IPS DF 4.7 (cell line): ENCODE results near the gene PGLYRP2.

ENCODE experiments used
- DNase-seq: peaks from one replicate; pipeline ENCODE4 v3.0.0-alpha.2; 2013; ENCODE audit warnings: low spot score; ENCODE audit errors: extremely low read depth

The PGLYRP2 gene

DNA sequence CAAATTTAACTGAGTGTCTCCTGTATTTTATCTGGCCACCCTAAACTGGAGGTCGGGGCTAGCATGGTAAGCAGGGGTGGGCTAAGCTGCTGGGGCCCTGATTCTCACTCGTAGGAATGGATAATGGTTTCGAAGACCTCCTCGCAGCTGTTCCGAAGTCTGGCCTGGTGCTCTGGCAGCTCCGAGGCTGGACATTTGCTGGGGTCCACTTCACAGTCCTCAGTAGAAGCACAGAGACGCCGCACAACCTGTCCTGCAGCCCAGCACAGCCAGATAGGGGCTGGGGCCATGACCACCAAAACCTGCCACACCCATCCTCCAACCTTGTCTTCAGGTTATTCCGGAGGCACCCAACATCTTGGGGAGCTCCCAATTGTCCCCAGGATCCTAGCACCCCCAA, 23.3 kb downstream of the PGLYRP2 start:
- no peak for DNase-seq

DNA sequence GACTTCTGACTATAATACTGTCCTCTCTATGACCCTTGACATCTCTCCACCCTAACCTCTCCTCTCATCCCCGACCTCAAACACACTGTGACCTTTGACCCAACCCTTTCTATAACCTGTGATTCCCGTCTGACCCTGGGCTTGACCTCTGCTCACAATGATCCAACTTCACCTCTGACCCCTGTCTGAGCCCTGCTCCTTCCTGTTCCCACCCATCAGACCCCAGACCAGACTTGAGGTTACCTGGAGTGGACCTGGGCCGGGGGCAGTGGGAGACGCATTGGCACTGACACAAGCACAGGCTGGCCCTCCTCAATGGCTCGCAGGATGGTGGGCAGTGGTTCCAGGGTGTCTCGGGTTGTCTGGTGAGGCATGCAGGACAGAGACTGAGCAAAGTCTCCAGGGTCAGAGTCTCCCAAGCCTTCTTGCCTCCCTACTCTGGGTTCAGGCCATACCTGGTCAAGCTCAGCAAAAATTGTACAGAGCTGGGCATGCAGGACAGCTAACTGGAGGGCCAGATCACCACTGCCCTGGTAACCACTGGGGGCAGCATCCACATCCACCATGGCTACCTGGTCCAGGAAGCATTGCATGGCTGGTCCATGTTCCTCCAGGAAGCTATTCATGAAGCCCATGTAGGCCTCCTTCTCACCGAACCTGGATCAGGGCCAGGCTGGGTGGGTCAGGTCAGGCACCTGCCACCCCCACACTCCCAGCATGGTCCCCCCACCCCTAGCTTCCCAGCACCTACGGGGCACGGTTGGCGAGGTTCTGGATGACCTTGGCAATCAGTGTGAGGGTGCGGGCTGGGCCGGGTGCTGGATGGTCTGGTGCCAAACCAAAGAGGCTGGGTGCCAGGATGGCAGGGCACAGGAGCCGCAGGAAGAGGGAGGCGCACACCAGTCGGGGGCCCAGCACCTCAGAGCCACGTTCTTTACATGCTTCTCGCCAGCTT, 25.1 kb downstream of the PGLYRP2 start:
- no peak for DNase-seq

DNA sequence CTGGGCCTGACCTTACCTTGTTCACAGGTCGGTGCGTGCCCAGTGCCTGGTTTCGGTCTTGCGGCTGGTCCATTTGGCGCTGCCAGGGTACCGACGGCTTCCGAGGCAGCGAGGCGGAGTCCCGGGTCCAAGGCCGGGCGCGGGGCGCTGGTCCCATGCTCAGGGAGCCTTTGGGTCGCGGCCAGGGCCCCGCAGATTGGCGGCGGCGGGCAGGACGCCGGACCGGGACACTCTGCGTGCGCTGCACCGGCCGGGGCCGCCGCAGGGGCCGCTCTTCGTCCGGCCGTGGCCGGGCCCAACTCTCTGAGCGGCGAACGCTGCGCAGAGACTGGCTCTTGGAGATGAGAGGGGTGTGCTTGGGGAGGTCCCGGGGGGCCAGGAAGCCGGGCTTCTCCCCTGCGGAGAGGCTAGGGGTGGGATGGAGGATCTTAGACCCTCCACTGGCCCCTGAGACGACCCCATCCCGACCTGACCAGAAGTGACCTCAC, 26.2 kb downstream of the PGLYRP2 start:
- no peak for DNase-seq

DNA sequence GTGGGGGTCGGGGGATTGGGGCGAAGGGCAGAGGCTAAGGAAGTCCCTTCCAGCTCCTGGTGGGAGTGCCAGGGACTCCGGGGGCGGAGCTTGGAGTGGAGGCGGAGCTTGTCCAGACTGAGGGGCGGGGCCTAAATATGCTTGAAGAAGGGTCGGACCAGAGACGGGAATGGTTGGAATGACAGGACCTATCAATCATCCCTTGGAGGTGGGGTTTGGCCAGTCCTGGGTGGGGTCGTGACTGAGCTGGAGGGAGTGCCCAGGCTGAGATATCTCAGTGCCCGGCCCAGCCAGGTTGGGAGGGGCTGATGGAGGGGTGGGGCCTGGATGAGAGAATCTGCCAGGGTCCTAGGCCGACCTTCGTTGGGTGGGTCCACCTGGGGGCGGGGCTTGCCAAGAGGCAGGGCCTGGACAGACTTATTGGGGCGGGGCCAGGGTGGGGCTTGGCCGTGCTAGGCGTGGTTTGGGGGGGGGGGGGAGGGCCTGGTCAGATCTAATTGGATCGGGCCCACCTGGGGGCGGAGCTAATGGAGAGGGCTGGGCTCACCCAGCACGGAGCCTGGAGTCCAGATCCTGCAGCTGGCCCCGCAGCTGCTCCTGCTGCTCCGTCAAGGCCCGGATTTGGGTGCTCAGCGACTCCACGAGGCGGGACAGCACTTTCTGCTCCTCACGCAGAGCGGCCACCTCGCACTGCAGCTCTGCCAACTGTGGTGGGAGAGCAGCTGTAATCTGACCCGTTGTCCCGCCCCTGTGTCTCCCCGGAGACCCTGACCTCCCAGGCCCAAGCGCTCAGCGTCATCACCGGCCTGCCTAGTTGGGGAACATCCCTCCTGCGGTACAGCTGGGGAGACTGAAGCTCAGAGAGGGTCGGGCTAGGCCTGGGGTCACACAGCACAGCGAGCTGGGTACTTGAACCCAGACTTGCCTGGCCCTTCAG, 26.9 kb downstream of the PGLYRP2 start:
- no peak for DNase-seq

DNA sequence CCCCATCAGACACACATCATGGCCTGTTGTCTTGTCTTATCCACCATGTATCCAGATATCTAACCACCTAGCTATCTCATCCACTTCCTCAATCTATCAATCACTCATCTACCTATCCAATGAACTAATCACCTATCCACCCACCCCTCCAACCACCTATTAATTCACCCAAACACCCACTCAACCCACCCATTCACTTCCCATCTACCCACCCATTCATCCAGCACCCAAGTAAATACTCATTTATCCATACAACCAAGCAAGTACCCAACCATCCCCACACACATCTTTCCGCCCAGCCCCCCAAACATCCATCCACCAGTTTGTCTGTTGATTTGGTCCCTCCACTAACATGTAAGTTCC, 28.8 kb downstream of the PGLYRP2 start:
- no peak for DNase-seq

DNA sequence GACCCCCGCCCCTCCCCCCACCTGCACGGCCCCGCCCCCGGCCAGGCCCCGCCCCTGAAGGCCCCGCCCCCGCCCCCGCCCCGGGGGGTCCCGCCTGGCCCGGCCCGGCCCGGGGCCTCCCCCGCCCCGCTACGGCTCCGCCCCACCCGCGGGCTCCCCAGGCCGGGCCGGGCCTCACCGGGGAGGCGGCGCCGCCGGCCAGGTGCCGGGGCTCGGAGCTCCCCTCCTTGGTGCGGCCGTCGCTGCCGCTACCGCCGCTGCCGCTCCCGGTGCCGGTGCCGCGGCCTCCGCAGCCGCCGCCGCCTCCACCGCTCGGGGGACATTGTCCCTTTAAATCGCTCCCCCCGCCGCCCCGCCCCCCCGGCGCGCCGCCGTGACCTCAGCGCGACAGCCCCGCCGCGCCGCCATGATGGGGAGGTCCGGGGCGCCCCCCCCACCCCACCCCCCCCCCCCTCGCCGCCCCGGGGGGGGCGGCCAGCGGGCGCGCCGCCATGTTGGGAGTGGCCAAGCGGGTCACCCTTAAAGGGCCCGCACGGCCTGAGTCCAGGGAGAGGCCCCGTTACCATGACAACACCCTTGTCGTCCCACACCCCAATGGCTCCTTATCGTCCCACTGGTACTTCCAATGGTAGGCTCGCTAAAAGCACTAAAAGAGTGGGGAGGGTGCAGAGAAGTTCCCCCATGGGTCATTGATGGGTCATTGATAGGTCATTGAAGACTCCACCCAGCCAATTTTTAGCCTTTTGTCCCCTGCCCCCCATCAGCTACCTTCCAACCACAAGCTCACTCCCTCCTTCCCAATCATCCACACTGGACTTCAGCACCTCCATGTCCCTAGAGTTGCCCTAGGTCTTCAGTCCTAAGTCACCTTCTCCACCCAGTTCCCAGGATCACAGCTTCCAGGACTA, 29.4 kb downstream of the PGLYRP2 start, which contains the start of gene WIZ:
Gene WIZ (minus strand): TSS at position 337 of the 908 bp plus-strand sequence. CDS start 1,649 bp downstream, outside the sequence.
- DNase-seq: no peak

DNA sequence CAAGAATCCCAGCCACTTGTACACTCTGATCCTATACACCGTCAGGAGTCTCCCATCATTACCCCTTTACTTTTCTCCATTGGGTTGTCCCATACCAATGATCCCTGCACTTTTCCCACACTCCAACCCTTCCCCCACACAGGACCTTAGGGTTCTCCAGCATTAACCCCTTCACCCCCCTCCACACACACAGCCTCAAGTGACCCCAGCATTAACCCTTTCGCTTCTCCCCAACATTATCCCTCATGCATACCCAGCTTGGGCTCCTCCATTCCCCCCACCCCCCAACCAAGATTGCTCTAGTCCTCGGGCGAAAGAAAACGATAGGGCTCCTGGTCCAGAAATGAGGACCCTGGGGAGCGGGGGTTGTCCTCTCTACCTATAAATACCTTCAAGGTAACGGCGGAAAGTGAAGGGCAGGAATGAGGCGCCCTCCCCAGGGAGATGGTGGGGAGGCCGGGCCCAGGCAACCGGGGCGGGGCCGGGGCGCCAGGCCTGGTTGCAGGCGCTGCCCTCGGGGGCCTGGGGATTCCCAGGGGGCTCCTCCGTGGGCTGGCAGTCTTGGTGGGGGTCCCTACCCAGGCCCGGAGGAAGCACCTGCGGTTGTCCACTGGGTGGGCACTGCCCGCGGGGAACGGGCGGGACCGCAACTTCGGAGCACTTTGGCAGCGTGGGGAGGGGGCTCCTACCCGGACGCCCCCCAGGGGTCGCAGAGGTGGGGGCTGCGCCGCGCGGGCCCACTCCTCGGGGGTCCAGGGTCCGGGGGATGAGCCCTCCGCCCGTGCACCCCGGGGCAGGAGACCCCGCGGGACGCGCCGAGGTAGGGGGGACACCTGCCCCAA, 30.3 kb downstream of the PGLYRP2 start:
- no peak for DNase-seq

DNA sequence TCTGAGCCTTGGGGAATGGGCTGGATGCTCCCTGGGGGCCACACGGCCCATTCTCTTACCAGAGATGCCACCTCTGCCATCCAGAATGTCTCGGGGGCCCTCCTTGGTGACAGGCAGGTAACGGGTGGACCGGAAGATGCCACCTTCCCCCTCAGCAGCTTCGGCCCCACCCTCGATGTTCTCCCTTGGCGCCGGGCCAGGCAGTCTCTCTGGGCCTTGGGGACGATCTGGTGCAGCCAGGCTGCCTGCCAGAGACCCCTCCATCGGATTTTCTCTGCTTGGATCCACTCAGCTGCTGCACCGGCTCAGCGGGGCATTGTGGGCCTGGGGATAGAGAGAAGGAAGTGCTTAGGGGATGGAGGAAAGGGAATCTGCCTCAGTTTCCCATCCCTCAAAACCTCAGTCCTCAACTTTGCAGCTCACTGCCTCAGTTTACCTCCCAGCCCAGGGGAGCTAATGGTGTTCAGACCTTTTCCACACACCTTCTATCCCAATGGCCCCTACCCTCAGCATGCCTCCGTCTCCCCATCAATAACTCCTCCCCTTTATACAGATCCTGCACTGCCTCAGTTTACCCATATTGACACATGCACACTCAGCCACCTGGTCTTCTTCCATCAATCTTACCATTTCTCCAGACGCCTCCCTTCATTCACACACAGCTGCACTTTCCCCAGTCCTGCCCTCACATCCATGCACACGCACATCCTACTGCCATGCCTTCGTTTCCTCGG, 31.1 kb downstream of the PGLYRP2 start:
- DNase-seq: no peak

DNA sequence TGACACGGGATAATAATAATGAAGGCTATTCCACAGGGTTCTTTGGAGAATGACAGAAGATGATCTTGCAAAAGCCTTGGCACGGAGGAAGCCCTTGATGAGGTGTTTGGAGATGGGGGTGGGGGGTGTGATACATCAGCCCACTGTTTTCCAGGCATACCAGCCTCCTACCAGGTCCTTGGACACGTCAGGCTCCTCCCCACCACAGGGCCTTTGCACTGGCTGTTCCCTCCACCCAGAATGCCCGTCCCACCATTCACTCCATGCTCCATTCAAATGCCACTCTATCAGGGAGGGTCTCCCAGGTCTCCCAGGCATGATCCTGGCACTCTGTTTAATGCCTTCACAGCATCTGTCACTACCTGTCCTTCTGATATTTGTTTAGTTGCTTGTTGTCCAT, 32.2 kb downstream of the PGLYRP2 start:
- no peak for DNase-seq

DNA sequence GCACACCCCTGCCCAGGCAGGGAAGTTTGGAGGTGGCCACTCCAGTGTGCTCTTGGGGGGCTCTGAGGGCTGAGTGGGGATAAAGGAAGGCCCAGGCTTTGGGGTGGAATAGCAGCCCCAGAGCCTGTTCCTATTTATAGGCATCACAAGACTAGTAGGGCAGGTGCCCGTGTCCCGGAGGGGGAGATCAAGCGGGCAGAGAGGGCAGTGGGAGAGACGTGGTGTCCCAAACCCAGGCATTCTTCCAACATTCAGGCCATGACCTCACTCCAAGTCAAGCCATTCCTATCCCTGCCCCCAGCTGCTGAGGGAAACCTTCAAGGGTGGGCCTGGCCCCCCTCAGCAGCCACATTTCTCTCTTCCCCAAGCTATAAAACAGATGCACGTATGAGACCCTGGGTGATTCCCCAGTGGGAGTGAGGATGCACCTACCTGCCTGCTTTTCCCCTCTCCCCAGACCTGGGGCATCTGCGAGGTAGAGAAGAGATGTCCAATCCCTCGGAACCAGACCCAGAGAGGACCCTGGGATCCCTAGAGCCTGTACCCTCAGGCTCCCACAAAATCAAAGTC, 33.4 kb downstream of the PGLYRP2 start:
- no peak for DNase-seq

DNA sequence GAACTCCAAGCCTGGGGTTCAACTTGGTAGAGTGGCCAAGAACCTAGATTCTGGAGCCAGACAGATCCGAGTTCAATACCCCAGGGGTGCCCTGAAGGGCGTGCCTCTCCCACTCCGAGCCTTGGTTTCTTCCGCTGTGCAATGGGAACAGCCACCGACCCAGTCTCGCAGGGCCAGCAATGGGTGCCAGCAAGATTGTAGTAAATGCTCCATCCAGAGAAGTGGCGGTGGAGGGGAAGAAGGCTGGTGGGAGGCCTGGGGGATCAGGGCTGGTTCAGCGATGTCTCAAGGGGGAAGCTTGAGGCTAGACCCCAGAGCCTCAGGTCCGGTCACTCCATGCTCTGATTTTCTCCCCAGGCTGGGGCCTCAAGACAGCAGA, 34.1 kb downstream of the PGLYRP2 start:
- no peak for DNase-seq

DNA sequence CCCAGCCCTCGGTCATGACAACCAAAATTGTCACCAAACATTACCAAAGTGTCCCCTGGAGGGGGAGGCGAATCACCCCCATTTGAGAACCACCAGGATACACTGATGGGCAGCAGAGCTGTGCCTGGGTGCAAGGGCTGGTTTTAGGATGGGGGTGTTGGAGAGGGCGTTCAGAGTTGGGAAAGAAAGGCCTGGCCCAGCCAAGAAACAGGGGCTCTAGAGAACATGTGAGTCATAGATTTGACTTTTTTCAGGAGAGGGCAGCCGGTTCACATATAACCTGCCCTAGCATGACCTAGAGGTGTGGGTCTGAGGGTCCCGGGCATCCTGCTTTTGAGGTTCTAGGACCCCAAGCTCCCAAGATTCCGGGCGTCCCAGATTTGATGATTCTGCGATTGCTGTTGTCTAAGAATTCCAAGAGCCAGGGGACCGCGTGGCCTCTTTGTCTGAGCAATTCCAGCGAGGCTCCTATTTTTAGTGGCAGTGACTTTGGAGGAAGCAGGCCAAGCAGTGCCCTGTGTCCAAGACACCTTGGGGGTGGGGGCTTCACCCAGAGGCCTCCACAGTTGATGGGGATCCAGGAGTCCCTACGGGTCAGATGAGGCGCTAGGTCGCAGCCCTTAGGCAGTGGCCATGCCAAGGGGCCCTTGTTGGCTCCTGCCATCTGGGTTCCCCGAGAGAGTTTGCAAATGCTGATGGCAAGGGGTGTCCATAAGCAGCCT, 34.6 kb downstream of the PGLYRP2 start:
- no peak for DNase-seq

DNA sequence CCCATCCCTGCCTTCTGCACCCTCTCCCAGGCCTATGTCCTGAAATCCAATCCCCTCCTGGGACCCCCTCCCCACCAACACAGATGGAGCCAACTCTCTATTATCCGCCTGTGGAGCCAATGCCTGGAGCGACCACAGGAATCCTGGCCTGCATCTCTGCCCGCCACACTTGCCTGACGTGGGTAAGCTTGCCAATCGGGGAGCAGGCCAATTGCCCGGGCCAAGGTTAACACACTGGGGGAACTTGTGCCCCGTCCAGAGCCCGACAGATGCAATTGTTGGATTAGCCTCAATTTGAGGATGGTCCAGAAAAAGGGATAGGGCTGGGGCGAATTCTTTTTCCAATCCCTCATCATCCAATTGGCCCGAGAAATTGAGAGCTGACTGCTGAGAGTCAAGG, 35.5 kb downstream of the PGLYRP2 start:
- no peak for DNase-seq

DNA sequence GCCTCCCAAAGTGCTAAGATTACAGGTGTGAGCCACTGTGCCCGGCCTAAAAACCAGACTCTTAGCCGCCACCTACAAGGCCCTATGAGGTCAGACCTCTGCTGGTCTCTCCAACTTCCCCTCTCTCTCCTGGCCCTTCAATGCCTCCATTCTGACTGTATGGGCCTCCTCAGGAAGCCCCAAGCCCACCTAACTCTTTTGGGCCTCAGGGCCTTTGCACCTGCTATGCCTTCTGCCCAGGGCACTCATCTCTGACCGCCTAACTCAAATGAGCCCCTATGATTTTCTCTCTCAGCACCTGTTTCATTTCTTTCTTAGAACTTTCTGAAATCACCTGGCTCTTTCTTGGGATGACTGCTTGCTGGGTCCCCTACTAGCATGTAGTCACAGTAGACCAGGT, 36.0 kb downstream of the PGLYRP2 start:
- DNase-seq: no peak

DNA sequence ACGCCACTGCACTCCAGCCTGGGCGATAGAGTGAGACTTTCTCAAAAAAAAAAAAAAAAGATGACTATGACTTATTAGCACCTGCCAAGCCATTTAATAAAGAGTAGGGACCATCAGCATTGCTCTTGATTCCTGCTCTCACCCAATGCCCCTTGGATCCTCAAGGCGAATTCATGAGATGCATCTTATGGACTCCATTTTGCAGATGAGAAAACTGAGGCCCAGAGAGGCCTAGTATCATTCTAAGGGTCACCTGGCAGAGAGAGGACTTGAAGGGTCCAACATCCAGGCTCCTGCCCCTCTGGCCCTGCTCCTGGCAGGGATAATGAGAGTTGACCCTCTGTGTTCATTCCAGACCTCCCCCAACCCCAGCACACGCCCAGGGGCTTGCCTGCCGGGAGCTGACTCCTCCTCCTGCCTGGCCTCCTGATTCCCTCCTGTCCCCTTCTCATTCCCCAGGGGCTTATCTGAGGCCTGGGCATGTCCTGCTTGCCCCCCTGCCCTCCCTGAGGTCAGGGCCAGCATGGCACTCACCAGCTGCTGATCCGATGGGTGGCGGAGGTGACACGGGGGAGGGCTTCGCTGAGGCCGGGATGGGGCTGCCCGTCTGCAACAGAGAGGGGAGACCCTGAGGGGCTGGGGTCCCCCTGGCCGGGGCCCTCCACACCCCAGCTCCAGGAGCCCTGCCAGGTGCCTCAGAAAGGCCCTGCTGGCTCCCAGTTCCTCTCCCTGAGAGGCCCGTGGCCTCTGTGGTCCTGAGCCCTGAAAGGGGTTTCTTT, 37.0 kb downstream of the PGLYRP2 start:
- no peak for DNase-seq

DNA sequence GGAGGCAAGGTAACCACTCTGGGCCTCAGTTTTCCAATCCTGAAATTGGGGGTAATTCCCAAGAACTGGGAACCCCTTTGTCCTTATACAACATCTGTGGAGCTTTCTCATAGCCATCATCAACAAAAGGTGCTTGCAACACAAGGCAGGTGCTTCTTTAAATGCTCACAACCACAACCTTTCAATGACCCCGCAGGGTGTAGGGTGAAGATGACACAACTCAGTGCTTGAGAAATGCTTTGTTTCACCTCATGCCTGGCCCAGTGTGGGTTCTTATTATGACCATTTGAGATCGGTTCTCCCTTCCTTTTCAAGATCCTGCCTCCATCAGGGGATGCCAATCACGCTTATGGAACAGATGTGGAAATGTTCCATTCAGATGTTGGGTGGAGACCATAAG, 38.0 kb downstream of the PGLYRP2 start:
- no peak for DNase-seq

DNA sequence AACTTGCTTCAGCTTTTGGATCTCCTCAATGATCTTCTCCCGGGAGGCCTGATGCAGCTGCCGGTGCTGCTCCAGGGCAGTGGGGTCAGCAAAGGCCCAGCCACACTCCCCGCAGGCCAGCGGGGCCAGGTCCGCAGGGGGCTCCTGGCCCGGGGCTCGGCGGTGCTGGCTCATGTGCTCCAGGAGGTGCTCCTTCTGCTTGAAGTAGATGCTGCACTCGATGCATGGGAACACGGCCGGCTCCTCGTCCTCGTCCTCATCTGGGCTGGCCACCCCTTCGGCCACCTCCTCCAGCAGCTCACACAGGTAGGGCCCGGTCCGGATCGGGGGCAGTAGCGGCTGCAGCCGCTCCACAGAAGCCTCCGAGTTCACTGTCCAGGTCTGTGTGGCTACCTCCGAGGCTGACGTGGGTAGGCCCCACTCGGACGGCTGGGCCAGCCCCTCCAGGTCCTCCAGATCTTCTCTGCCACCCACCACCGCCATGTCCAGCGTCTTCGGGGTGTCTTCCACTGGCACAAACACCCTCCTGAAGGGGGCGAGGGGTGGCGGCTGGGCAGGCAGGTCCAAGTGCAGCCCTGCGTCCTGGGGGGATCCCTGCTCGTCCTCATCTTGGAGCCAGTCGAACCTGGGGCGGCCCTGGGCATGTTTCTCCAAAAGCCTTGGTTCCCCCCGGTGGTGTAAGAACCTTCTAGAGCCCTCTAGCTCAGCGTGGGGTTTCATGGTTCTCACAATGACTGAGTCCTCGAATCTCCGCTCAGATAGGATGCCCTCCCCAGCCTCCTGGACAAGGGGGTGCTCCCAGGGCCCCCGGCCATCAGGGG, 39.3 kb downstream of the PGLYRP2 start:
- DNase-seq: no peak
